Brain microvascular endothelial cell (primary cell): Measurements from ENCODE around the gene LYPD6B.

Experiments
- DNase-seq: peaks from one replicate; pipeline ENCODE4 v3.0.0-alpha.2; 2020
- H3K27ac ChIP-seq: fragments of 250-450 bp; sonication (Bioruptor Pico); 2 replicates; pipeline ENCODE4 v1.5.1; 2020; ENCODE audit warnings: mild to moderate bottlenecking, moderate library complexity
- H3K27me3 ChIP-seq: fragments of 250-450 bp; sonication (Bioruptor Pico); replicated peaks from 2 replicates; pipeline ENCODE4 v1.5.1; 2020; ENCODE audit warnings: mild to moderate bottlenecking
- H3K36me3 ChIP-seq: fragments of 250-450 bp; sonication (Bioruptor Pico); replicated peaks from 2 replicates; pipeline ENCODE4 v1.5.1; 2020; ENCODE audit warnings: mild to moderate bottlenecking
- H3K4me3 ChIP-seq: 2 replicates; pipeline ENCODE4 v1.5.1; 2011; ENCODE audit warnings: low read depth, mild to moderate bottlenecking, control low read depth, low read length, moderate library complexity
- CTCF ChIP-seq: IDR thresholded peaks from 2 replicates; pipeline ENCODE4 v1.5.1; 2011; ENCODE audit warnings: low read depth, mild to moderate bottlenecking, moderate library complexity, low read length, control low read depth, inconsistent platforms; ENCODE audit errors: missing control alignments
- in situ Hi-C: cut with HindIII; loops from 2 replicates; pipeline ENCODE4 v1.10.0; 2017; ENCODE audit warnings: low sequenced_read_pairs, low pct_ligation_motif_present

Gene LYPD6B

DNA sequence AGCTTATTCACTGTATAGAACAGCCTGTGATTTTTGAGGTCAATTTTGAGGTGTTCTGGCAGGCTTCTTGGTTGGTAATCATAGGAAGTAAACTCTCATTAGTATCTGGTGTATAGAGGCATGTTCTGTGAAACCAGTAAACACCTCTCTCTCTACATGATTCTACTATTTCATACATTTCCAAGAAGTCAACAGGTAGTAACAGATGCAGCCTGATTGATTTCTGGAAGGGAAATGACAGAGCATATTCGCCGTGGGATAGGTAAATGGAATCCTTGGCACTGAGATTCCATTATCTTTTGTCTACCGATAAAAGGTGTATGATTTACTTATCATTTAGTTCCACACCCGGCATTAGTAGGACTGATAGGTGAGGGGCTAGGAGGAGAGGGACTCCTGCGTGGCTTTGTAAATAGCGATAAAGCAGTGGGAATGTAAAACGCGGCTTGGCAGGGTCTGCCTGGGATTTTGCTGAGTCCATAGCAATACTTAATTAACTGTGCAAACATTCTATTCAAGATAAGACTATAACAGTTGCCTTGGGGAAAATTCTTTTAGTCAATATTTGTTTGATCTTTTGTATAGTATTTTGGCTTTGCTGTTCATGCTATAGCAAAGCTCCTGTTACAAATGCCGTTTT, 32.3 kb downstream of the LYPD6B start:
- Histone ChIP-seq H3K36me3 (no peaks in the 10 kb centered on the region), H3K27ac (no peak overlapping the region), H3K4me3 (no peak overlapping the region), H3K27me3 (no peaks in the 10 kb centered on the region)
- in situ Hi-C loops, result no loop called here
- DNase-seq, result no peak
- TF ChIP-seq CTCF, result no peak

DNA sequence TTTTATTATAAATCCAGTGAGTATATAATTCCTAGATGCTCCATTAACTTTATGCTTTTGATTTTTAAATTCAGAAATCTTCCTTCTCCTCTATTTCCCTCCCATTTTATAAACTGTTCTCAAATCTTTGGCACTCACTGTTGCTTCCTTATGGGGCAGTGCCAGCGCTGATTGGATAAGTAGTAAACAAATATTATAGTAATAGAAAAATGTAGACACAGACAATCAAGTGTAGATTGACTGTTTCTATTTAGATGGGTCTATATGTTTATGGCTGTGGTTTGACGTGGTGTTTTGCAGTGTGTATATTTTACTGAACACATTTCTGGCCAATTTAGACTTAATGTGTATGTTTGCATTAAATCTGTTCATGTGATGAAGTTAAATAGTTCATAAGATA, 36.6 kb downstream of the LYPD6B start:
- no peaks in the 10 kb centered on the region for H3K36me3 ChIP-seq
- H3K27ac ChIP-seq, result no peak overlapping the region
- in situ Hi-C loops, result no loop called here
- DNase-seq, result no peak
- H3K27me3 ChIP-seq, result no peaks in the 10 kb centered on the region
- no peak overlapping the region for H3K4me3 ChIP-seq
- TF ChIP-seq CTCF, result no peak

DNA sequence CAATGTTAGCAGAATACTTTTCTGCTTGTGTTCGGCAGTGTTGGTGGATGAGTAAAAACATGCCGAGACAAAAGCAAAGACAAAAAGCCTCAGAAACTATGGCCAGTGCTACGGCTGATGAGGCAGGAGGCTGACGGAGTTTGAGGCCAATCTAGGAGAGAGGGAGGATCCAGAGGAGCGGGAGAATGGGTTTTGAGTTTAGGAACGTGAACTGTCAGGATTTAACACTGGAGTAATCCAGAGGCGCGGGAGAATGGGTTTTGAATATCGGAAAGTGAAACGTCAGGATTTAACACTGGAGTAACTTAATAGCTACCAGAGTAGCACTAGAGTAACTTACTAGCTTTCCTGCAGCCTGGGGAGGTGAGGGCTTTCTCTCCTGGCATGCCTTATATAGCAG, 37.4 kb downstream of the LYPD6B start:
- H3K27ac ChIP-seq, result no peak overlapping the region

DNA sequence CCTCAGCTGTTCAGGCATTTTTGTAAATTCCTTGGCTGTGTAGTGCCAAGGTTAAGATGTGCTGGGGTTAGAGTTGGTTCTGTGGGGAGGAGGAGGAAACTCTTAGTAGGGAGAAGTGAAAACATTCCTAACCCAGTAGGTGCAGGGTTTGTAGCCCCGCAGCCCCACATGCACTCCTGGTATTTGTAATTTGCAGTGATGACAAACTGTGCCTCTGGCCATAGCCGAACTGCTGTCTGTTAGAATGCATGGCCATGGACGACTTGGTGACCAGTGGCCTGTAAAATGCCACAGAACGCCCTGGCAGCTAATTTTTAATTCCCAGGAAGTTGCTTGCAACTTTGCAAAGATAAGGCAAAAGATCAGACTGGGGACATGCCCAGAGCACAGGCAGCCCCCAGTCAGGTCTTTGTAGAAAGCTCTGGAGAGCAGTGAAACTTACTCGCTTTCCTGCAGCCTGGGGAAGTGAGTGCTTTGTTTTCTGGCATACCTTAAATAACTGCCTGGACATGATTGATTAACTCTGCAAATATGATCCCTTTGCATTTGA, 38.4 kb downstream of the LYPD6B start:
- in situ Hi-C loops, result no loop called here
- no peaks in the 10 kb centered on the region for H3K36me3 ChIP-seq

More for the DNA sequence above, 37.4 kb downstream of the LYPD6B start:
- TF ChIP-seq CTCF, result no peak
- no peak overlapping the region for H3K4me3 ChIP-seq
- no peaks in the 10 kb centered on the region for H3K27me3 ChIP-seq
- in situ Hi-C loops, result no loop called here
- DNase-seq, result no peak
- no peaks in the 10 kb centered on the region for H3K36me3 ChIP-seq

DNA sequence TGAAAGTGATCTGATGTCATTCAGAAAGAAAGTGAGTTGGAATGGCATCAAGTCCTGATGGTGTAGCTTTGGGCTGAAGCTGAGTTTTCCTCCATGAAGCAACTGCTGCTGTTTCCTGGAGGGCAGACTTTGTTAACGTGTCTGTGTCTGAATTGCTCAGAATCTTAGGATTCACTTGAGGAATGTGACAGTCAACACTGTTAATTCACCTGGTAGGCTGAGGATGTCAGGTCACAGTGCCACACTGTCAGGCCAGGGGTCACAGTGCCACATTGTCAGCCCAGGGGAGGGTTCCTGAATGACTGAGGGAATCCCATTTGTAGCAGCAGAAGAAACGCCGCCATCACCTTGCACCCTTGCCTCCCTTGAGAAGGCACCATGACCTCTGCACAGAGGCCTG, 39.4 kb downstream of the LYPD6B start:
- Histone ChIP-seq H3K36me3 (no peaks in the 10 kb centered on the region), H3K27ac (no peak overlapping the region), H3K4me3 (no peak overlapping the region), H3K27me3 (no peaks in the 10 kb centered on the region)
- no peak for DNase-seq
- in situ Hi-C loops, result no loop called here
- no peak for TF ChIP-seq CTCF

More for the DNA sequence above, 38.4 kb downstream of the LYPD6B start:
- Histone ChIP-seq H3K27ac (no peak overlapping the region), H3K27me3 (no peaks in the 10 kb centered on the region), H3K4me3 (no peak overlapping the region)
- DNase-seq, result no peak
- TF ChIP-seq CTCF, result no peak

DNA sequence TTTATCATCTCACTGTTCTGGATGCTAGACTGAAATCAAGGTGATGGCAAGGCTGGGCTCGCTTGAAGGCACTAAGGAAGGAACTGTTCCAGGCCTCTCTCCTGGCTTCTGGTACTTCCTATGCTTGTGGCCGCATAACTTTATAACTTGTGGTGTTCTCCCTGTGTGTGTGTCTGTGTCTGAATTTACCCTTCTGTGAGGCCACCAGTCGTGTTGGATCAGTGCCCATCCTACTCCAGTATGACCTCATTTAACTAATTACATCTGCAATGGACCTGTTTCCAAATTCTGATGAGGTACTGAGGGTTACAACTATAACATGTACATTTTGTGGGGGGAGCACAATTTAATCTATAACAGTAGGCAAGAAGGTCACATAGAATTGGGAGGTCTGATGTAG, 41.6 kb downstream of the LYPD6B start:
- TF ChIP-seq CTCF, result no peak
- H3K4me3 ChIP-seq, result no peak overlapping the region
- DNase-seq, result no peak
- H3K27me3 ChIP-seq, result no peaks in the 10 kb centered on the region
- no peak overlapping the region for H3K27ac ChIP-seq
- no peaks in the 10 kb centered on the region for H3K36me3 ChIP-seq
- in situ Hi-C loops, result no loop called here
